CD14-positive monocyte (primary cell): ENCODE results near the gene TRIM61. TPM values are rescaled to one million over a fixed set of nuclear protein-coding genes. Genes with fewer than 3 reads are reported as not detected.
"Not testable (repeated sequence)": the region's sequence is repeated elsewhere in the genome, so short reads cannot be mapped to it uniquely, and the experiment has no call there.

Source experiments
- DNase-seq, 3 donors: peaks; one replicate each; pipeline ENCODE4 v3.0.0-alpha.2; 2011 to 2022
- H2AFZ ChIP-seq: 2 replicates; pipeline ENCODE4 v1.6.0; 2012; ENCODE audit warnings: mild to moderate bottlenecking, low read depth, low read length, inconsistent platforms; ENCODE audit not compliant: insufficient read depth, poor library complexity, severe bottlenecking
- H3K27ac ChIP-seq, 2 donors: 1 replicate in 1 of 2; 2 replicates in 1 of 2; pipeline ENCODE4 v1.5.1; 2012 to 2013; ENCODE audit warnings: low read length in 2 of 2, control low read depth in 1 of 2, inconsistent platforms in 1 of 2, low read depth in 1 of 2, mild to moderate bottlenecking in 1 of 2
- H3K27me3 ChIP-seq, 2 donors: one replicate each; pipeline versions ENCODE4 v1.6.0 to v1.6.1; 2011 to 2013; ENCODE audit warnings: low read length in 2 of 2; ENCODE audit not compliant: control insufficient read depth in 2 of 2, insufficient read depth in 2 of 2
- H3K36me3 ChIP-seq, 2 donors: replicated peaks in 1 of 2; 1 replicate in 1 of 2; 2 replicates in 1 of 2; pipeline versions ENCODE4 v1.5.1 to v1.6.1; 2012 to 2013; ENCODE audit warnings: low read length in 2 of 2, control low read depth in 1 of 2, inconsistent platforms in 1 of 2, mild to moderate bottlenecking in 1 of 2; ENCODE audit not compliant: insufficient read depth in 2 of 2, control insufficient read depth in 1 of 2
- H3K4me1 ChIP-seq, 2 donors: 1 replicate in 1 of 2; 2 replicates in 1 of 2; pipeline versions ENCODE4 v1.5.1 to v1.6.1; 2012 to 2013; ENCODE audit warnings: low read length in 2 of 2, control low read depth in 1 of 2, inconsistent platforms in 1 of 2, mild to moderate bottlenecking in 1 of 2, moderate library complexity in 1 of 2; ENCODE audit not compliant: insufficient read depth in 2 of 2, control insufficient read depth in 1 of 2
- H3K4me2 ChIP-seq: replicated peaks from 2 replicates; pipeline ENCODE3; 2012; ENCODE audit warnings: low read length, moderate library complexity, mild to moderate bottlenecking; ENCODE audit not compliant: poor library complexity, severe bottlenecking; ENCODE audit errors: extremely low read depth
- H3K4me3 ChIP-seq, 3 experiments: fragments of 200-600 bp in 1 of 3; sonication (generic) in 1 of 3; replicated peaks in 1 of 3; 1 replicate in 2 of 3; 2 replicates in 1 of 3; pipeline ENCODE4 v1.5.1; 2011 to 2013; ENCODE audit warnings: low read length in 3 of 3, mild to moderate bottlenecking in 3 of 3, control low read depth in 2 of 3, low read depth in 2 of 3, inconsistent platforms in 1 of 3, moderate library complexity in 1 of 3
- H3K79me2 ChIP-seq: 2 replicates; pipeline ENCODE4 v1.6.0; 2012; ENCODE audit warnings: mild to moderate bottlenecking, control low read depth, inconsistent platforms, low read length, moderate library complexity; ENCODE audit not compliant: insufficient read depth
- H3K9ac ChIP-seq: 2 replicates; pipeline ENCODE4 v1.6.0; 2017; ENCODE audit warnings: low read length, mild to moderate bottlenecking; ENCODE audit not compliant: insufficient read depth, poor library complexity, severe bottlenecking
- H3K9me3 ChIP-seq, 2 donors: replicated peaks in 1 of 2; 1 replicate in 1 of 2; 2 replicates in 1 of 2; pipeline versions ENCODE4 v1.5.1 to v1.6.1; 2012 to 2013; ENCODE audit warnings: low read length in 2 of 2, control low read depth in 1 of 2; ENCODE audit not compliant: control insufficient read depth in 1 of 2, insufficient read depth in 1 of 2
- H4K20me1 ChIP-seq: 2 replicates; pipeline ENCODE4 v1.6.0; 2012; ENCODE audit warnings: mild to moderate bottlenecking, low read length, control low read depth, moderate library complexity; ENCODE audit not compliant: insufficient read depth
- H3K27ac Mint-ChIP-seq, 7 donors: one replicate each; pipeline ENCODE4 v1.8.0; 2020; ENCODE audit warnings: mild to moderate bottlenecking in 7 of 7, mixed read lengths in 7 of 7, moderate library complexity in 6 of 7, inconsistent platforms in 2 of 7
- H3K27me3 Mint-ChIP-seq, 3 donors: one replicate each; pipeline ENCODE4 v1.8.0; 2021 to 2022; ENCODE audit warnings: low read depth in 3 of 3, mild to moderate bottlenecking in 3 of 3, mixed read lengths in 3 of 3, moderate library complexity in 3 of 3, inconsistent platforms in 1 of 3
- H3K36me3 Mint-ChIP-seq, 2 donors: one replicate each; pipeline ENCODE4 v1.8.0; 2020; ENCODE audit warnings: mixed read lengths in 2 of 2, inconsistent platforms in 1 of 2, mild to moderate bottlenecking in 1 of 2
- H3K4me1 Mint-ChIP-seq: one replicate; pipeline ENCODE4 v1.8.0; 2020; ENCODE audit warnings: mild to moderate bottlenecking, mixed read lengths
- H3K4me3 Mint-ChIP-seq, 2 donors: one replicate each; pipeline ENCODE4 v1.8.0; 2020; ENCODE audit warnings: mild to moderate bottlenecking in 2 of 2, mixed read lengths in 2 of 2, moderate library complexity in 1 of 2
- H3K9me3 Mint-ChIP-seq, 7 donors: one replicate each; pipeline ENCODE4 v1.8.0; 2020 to 2022; ENCODE audit warnings: mixed read lengths in 7 of 7, mild to moderate bottlenecking in 6 of 7, moderate library complexity in 6 of 7, inconsistent platforms in 2 of 7
- CTCF ChIP-seq: fragments of 200-600 bp; IDR thresholded peaks from one replicate; pipeline ENCODE4 v1.8.0; 2022; ENCODE audit warnings: antibody characterized with exemption, mild to moderate bottlenecking
- WGBS: methylation state at CpG from one replicate; pipeline ENCODE4 v1.1.5; 2013; ENCODE audit warnings: missing lambda C conversion rate; ENCODE audit not compliant: insufficient coverage; 5-methylcytosine and 5-hydroxymethylcytosine counted together
- intact Hi-C, 2 donors: fragments of 100-400 bp; cut with micrococcal nuclease; formaldehyde crosslinking; loops; one replicate each; pipeline versions ENCODE4 v1.15.0 to v1.15.1; 2023
- polyA plus RNA-seq, 3 donors: library from polyadenylated mRNA; depleted of rRNA in 1 of 3; unstranded in 2 of 3; stranded (reverse) in 1 of 3; fragments of 300-500 nt in 2 of 3; fragments of >200 nt in 1 of 3; fragmentation: Illumina TruSeq in 2 of 3; gene quantifications; 1 replicate in 2 of 3; 2 replicates in 1 of 3; pipeline ENCODE4 v1.2.3, GENCODE V29; 2012 to 2021

Gene TRIM61
- polyA plus RNA-seq, 3 donors, result 0.04 TPM; not detected in 2

GRCh38 chr4:164931551-164932324 is 45.7 kb downstream of the TRIM61 start:
- Mint-ChIP-seq H3K27me3 (peaks cover 2 to 4% (median 2%) of the 10 kb centered on the region in 3 donors), H3K36me3 (no peaks in the 10 kb centered on the region), H3K4me3 (no peak overlapping the region), H3K9me3 (peaks cover 0 to 11% (median 3%) of the 10 kb centered on the region in 7 donors), H3K27ac (no peak overlapping the region), H3K4me1 (no peaks in the 10 kb centered on the region)
- DNase-seq, result no peak
- Histone ChIP-seq H4K20me1 (no peaks in the 10 kb centered on the region), H3K4me1 (no peaks in the 10 kb centered on the region), H3K36me3 (no peaks in the 10 kb centered on the region), H3K27ac (no peak overlapping the region), H3K27me3 (no peaks in the 10 kb centered on the region), H2AFZ (no peak overlapping the region), H3K4me2 (no peak overlapping the region), H3K79me2 (no peaks in the 10 kb centered on the region), H3K9ac (no peak overlapping the region), H3K4me3 (no peak overlapping the region), H3K9me3 (no peaks in the 10 kb centered on the region)
- no peak for TF ChIP-seq CTCF
- 100% methylated on average over 2 of the region's 5 CpGs for WGBS
- intact Hi-C loops, result no loop called here

GRCh38 chr4:164930647-164931046 is 46.8 kb downstream of the TRIM61 start:
- Histone ChIP-seq H3K4me3 (no peak overlapping the region), H4K20me1 (no peaks in the 10 kb centered on the region), H3K27ac (no peak overlapping the region), H2AFZ (no peak overlapping the region), H3K36me3 (no peaks in the 10 kb centered on the region), H3K79me2 (no peaks in the 10 kb centered on the region), H3K9ac (no peak overlapping the region), H3K9me3 (no peaks in the 10 kb centered on the region), H3K4me2 (no peak overlapping the region), H3K27me3 (no peaks in the 10 kb centered on the region), H3K4me1 (no peaks in the 10 kb centered on the region)
- H3K4me1 Mint-ChIP-seq, result no peaks in the 10 kb centered on the region
- H3K27ac Mint-ChIP-seq, result no peak overlapping the region
- H3K27me3 Mint-ChIP-seq, result peaks cover 2 to 4% (median 4%) of the 10 kb centered on the region in 3 donors
- no peak overlapping the region for H3K4me3 Mint-ChIP-seq
- intact Hi-C loops, result no loop called here
- WGBS, result 100% methylated on average over 3 of the region's 5 CpGs
- no peaks in the 10 kb centered on the region for H3K36me3 Mint-ChIP-seq
- peaks cover 0 to 11% (median 5%) of the 10 kb centered on the region in 7 donors for H3K9me3 Mint-ChIP-seq
- no peak for DNase-seq
- no peak for TF ChIP-seq CTCF

- H3K36me3 ChIP-seq, H4K20me1 ChIP-seq, H3K27ac Mint-ChIP-seq, H3K27ac ChIP-seq, H3K27me3 ChIP-seq, H3K4me2 ChIP-seq, H3K4me1 ChIP-seq, H3K4me3 Mint-ChIP-seq, DNase-seq, H3K27me3 Mint-ChIP-seq, H3K9ac ChIP-seq, H3K36me3 Mint-ChIP-seq, H3K4me1 Mint-ChIP-seq, H2AFZ ChIP-seq, H3K4me3 ChIP-seq, H3K9me3 ChIP-seq, H3K79me2 ChIP-seq, intact Hi-C loops: not testable (repeated sequence)
- peaks cover 0 to 11% (median 4%) of the 10 kb centered on the region in 7 donors for H3K9me3 Mint-ChIP-seq
- WGBS, result no CpG with 5 or more reads among the region's 2 CpGs
Observed at GRCh38 chr4:164927101-164927500, 50.4 kb downstream of the TRIM61 start.
